ENCODE results near the gene ALKAL2. TPM values are rescaled to one million over a fixed set of nuclear protein-coding genes. Genes with fewer than 3 reads are reported as not detected.

ALKAL2 gene
- total and polyA plus RNA-seq, 2 donors: 1.7 to 13.3 TPM

GRCh38 chr2:259789-260331, 28.0 kb downstream of the ALKAL2 start:
- Histone ChIP-seq H3K36me3 (ENCODE audit: control insufficient read depth in 2 of 2, insufficient read depth in 2 of 2, low read length in 1 of 2) (no peaks in the 10 kb centered on the region), H3K4me1 (ENCODE audit: control insufficient read depth in 2 of 2, insufficient read depth in 2 of 2, low read length in 2 of 2) (peaks cover 0 to 10% of the 10 kb centered on the region in 2 donors), H3K4me3 (ENCODE audit: low read length in 2 of 2) (no peak overlapping the region), H3K27me3 (ENCODE audit: control insufficient read depth in 2 of 2, insufficient read depth in 1 of 2, low read length in 1 of 2) (peaks cover 0 to 13% of the 10 kb centered on the region in 2 donors), H3K9me3 (ENCODE audit: control insufficient read depth in 2 of 2, insufficient read depth in 1 of 2, low read length in 1 of 2) (peaks cover 0 to 4% of the 10 kb centered on the region in 2 donors), H3K27ac (ENCODE audit: low read depth in 1 of 2, low read length in 1 of 2) (no peak overlapping the region)
- no peak for DNase-seq (ENCODE audit: low read depth in 6 of 9, low spot score in 9 of 9)
- 98% methylated on average over 2 of the region's 2 CpGs for WGBS

GRCh38 chr2:258933-259332, 29.0 kb downstream of the ALKAL2 start:
- Histone ChIP-seq H3K36me3 (ENCODE audit: control insufficient read depth in 2 of 2, insufficient read depth in 2 of 2, low read length in 1 of 2) (no peaks in the 10 kb centered on the region), H3K4me1 (ENCODE audit: control insufficient read depth in 2 of 2, insufficient read depth in 2 of 2, low read length in 2 of 2) (peaks cover 0 to 8% of the 10 kb centered on the region in 2 donors), H3K9me3 (ENCODE audit: control insufficient read depth in 2 of 2, insufficient read depth in 1 of 2, low read length in 1 of 2) (peaks cover 0 to 4% of the 10 kb centered on the region in 2 donors), H3K4me3 (ENCODE audit: low read length in 2 of 2) (no peak overlapping the region), H3K27me3 (ENCODE audit: control insufficient read depth in 2 of 2, insufficient read depth in 1 of 2, low read length in 1 of 2) (peaks cover 0 to 10% of the 10 kb centered on the region in 2 donors), H3K27ac (ENCODE audit: low read depth in 1 of 2, low read length in 1 of 2) (no peak overlapping the region)
- over 99% methylated on average over 3 of the region's 3 CpGs for WGBS
- DNase-seq (ENCODE audit: low read depth in 6 of 9, low spot score in 9 of 9): no peak

- no peak for DNase-seq (ENCODE audit: low read depth in 6 of 9, low spot score in 9 of 9)
- H3K9me3 ChIP-seq (ENCODE audit: control insufficient read depth in 2 of 2, insufficient read depth in 1 of 2, low read length in 1 of 2): peaks cover 0 to 4% of the 10 kb centered on the region in 2 donors
- no peak overlapping the region for H3K4me3 ChIP-seq (ENCODE audit: low read length in 2 of 2)
- H3K4me1 ChIP-seq (ENCODE audit: control insufficient read depth in 2 of 2, insufficient read depth in 2 of 2, low read length in 2 of 2): no peaks in the 10 kb centered on the region
- over 99% methylated on average over 2 of the region's 2 CpGs for WGBS
- no peak overlapping the region for H3K27ac ChIP-seq (ENCODE audit: low read depth in 1 of 2, low read length in 1 of 2)
- H3K27me3 ChIP-seq (ENCODE audit: control insufficient read depth in 2 of 2, insufficient read depth in 1 of 2, low read length in 1 of 2): no peaks in the 10 kb centered on the region
- H3K36me3 ChIP-seq (ENCODE audit: control insufficient read depth in 2 of 2, insufficient read depth in 2 of 2, low read length in 1 of 2): no peaks in the 10 kb centered on the region
Observed at GRCh38 chr2:257842-258241, 30.0 kb downstream of the ALKAL2 start.

- Histone ChIP-seq H3K36me3 (ENCODE audit: control insufficient read depth in 2 of 2, insufficient read depth in 2 of 2, low read length in 1 of 2) (no peaks in the 10 kb centered on the region), H3K9me3 (ENCODE audit: control insufficient read depth in 2 of 2, insufficient read depth in 1 of 2, low read length in 1 of 2) (peaks cover 0 to 4% of the 10 kb centered on the region in 2 donors), H3K4me3 (ENCODE audit: low read length in 2 of 2) (no peak overlapping the region), H3K4me1 (ENCODE audit: control insufficient read depth in 2 of 2, insufficient read depth in 2 of 2, low read length in 2 of 2) (no peaks in the 10 kb centered on the region), H3K27ac (ENCODE audit: low read depth in 1 of 2, low read length in 1 of 2) (no peak overlapping the region), H3K27me3 (ENCODE audit: control insufficient read depth in 2 of 2, insufficient read depth in 1 of 2, low read length in 1 of 2) (no peaks in the 10 kb centered on the region)
- DNase-seq (ENCODE audit: low read depth in 6 of 9, low spot score in 9 of 9): no peak
- WGBS: 63% methylated on average over 3 of the region's 3 CpGs
Observed at GRCh38 chr2:257429-257828, 30.5 kb downstream of the ALKAL2 start.

- H3K36me3 ChIP-seq (ENCODE audit: control insufficient read depth in 2 of 2, insufficient read depth in 2 of 2, low read length in 1 of 2): no peaks in the 10 kb centered on the region
- peaks cover 0 to 4% of the 10 kb centered on the region in 2 donors for H3K9me3 ChIP-seq (ENCODE audit: control insufficient read depth in 2 of 2, insufficient read depth in 1 of 2, low read length in 1 of 2)
- H3K27me3 ChIP-seq (ENCODE audit: control insufficient read depth in 2 of 2, insufficient read depth in 1 of 2, low read length in 1 of 2): no peaks in the 10 kb centered on the region
- 95% methylated on average over 3 of the region's 3 CpGs for WGBS
- H3K27ac ChIP-seq (ENCODE audit: low read depth in 1 of 2, low read length in 1 of 2): no peak overlapping the region
- H3K4me1 ChIP-seq (ENCODE audit: control insufficient read depth in 2 of 2, insufficient read depth in 2 of 2, low read length in 2 of 2): no peaks in the 10 kb centered on the region
- H3K4me3 ChIP-seq (ENCODE audit: low read length in 2 of 2): no peak overlapping the region
- no peak for DNase-seq (ENCODE audit: low read depth in 6 of 9, low spot score in 9 of 9)
Observed at GRCh38 chr2:256094-256493, 31.8 kb downstream of the ALKAL2 start.

GRCh38 chr2:255195-255594, 32.7 kb downstream of the ALKAL2 start:
- Histone ChIP-seq H3K36me3 (ENCODE audit: control insufficient read depth in 2 of 2, insufficient read depth in 2 of 2, low read length in 1 of 2) (no peaks in the 10 kb centered on the region), H3K4me1 (ENCODE audit: control insufficient read depth in 2 of 2, insufficient read depth in 2 of 2, low read length in 2 of 2) (no peaks in the 10 kb centered on the region), H3K27me3 (ENCODE audit: control insufficient read depth in 2 of 2, insufficient read depth in 1 of 2, low read length in 1 of 2) (no peaks in the 10 kb centered on the region), H3K4me3 (ENCODE audit: low read length in 2 of 2) (no peak overlapping the region), H3K9me3 (ENCODE audit: control insufficient read depth in 2 of 2, insufficient read depth in 1 of 2, low read length in 1 of 2) (peaks cover 0 to 4% of the 10 kb centered on the region in 2 donors), H3K27ac (ENCODE audit: low read depth in 1 of 2, low read length in 1 of 2) (no peak overlapping the region)
- DNase-seq (ENCODE audit: low read depth in 6 of 9, low spot score in 9 of 9): no peak
- WGBS: 97% methylated on average over 2 of the region's 2 CpGs

GRCh38 chr2:254241-254640, 33.6 kb downstream of the ALKAL2 start:
- H3K27ac ChIP-seq (ENCODE audit: low read depth in 1 of 2, low read length in 1 of 2): no peak overlapping the region
- 93% methylated on average over 7 of the region's 7 CpGs for WGBS
- H3K9me3 ChIP-seq (ENCODE audit: control insufficient read depth in 2 of 2, insufficient read depth in 1 of 2, low read length in 1 of 2): peaks cover 0 to 4% of the 10 kb centered on the region in 2 donors
- no peaks in the 10 kb centered on the region for H3K36me3 ChIP-seq (ENCODE audit: control insufficient read depth in 2 of 2, insufficient read depth in 2 of 2, low read length in 1 of 2)
- H3K4me1 ChIP-seq (ENCODE audit: control insufficient read depth in 2 of 2, insufficient read depth in 2 of 2, low read length in 2 of 2): no peaks in the 10 kb centered on the region
- no peaks in the 10 kb centered on the region for H3K27me3 ChIP-seq (ENCODE audit: control insufficient read depth in 2 of 2, insufficient read depth in 1 of 2, low read length in 1 of 2)
- no peak overlapping the region for H3K4me3 ChIP-seq (ENCODE audit: low read length in 2 of 2)
- DNase-seq (ENCODE audit: low read depth in 6 of 9, low spot score in 9 of 9): no peak

- Histone ChIP-seq H3K27ac (ENCODE audit: low read depth in 1 of 2, low read length in 1 of 2) (no peak overlapping the region), H3K36me3 (ENCODE audit: control insufficient read depth in 2 of 2, insufficient read depth in 2 of 2, low read length in 1 of 2) (peaks cover 0 to 4% of the 10 kb centered on the region in 2 donors), H3K27me3 (ENCODE audit: control insufficient read depth in 2 of 2, insufficient read depth in 1 of 2, low read length in 1 of 2) (no peaks in the 10 kb centered on the region), H3K9me3 (ENCODE audit: control insufficient read depth in 2 of 2, insufficient read depth in 1 of 2, low read length in 1 of 2) (no peaks in the 10 kb centered on the region), H3K4me1 (ENCODE audit: control insufficient read depth in 2 of 2, insufficient read depth in 2 of 2, low read length in 2 of 2) (no peaks in the 10 kb centered on the region), H3K4me3 (ENCODE audit: low read length in 2 of 2) (no peak overlapping the region)
- 94% methylated on average over 8 of the region's 8 CpGs for WGBS
- DNase-seq (ENCODE audit: low read depth in 6 of 9, low spot score in 9 of 9): no peak
Observed at GRCh38 chr2:253202-253638, 34.7 kb downstream of the ALKAL2 start.

- Histone ChIP-seq H3K27ac (ENCODE audit: low read depth in 1 of 2, low read length in 1 of 2) (no peak overlapping the region), H3K4me3 (ENCODE audit: low read length in 2 of 2) (no peak overlapping the region), H3K27me3 (ENCODE audit: control insufficient read depth in 2 of 2, insufficient read depth in 1 of 2, low read length in 1 of 2) (no peaks in the 10 kb centered on the region), H3K9me3 (ENCODE audit: control insufficient read depth in 2 of 2, insufficient read depth in 1 of 2, low read length in 1 of 2) (no peaks in the 10 kb centered on the region), H3K36me3 (ENCODE audit: control insufficient read depth in 2 of 2, insufficient read depth in 2 of 2, low read length in 1 of 2) (peaks cover 0 to 4% of the 10 kb centered on the region in 2 donors), H3K4me1 (ENCODE audit: control insufficient read depth in 2 of 2, insufficient read depth in 2 of 2, low read length in 2 of 2) (no peaks in the 10 kb centered on the region)
- no peak for DNase-seq (ENCODE audit: low read depth in 6 of 9, low spot score in 9 of 9)
- WGBS: 98% methylated on average over 6 of the region's 6 CpGs
Observed at GRCh38 chr2:252001-252602, 35.8 kb downstream of the ALKAL2 start.
